NCI-H2196 treated with DMSO at 0.1 percent for 48 hours (cell line): ENCODE measurements around the gene PHF23.

Experiments
- DNase-seq: peaks from one replicate; lab custom pipeline; 2025; ENCODE audit not compliant: unreplicated experiment; lab: John Stamatoyannopoulos, UW

PHF23 gene

DNA sequence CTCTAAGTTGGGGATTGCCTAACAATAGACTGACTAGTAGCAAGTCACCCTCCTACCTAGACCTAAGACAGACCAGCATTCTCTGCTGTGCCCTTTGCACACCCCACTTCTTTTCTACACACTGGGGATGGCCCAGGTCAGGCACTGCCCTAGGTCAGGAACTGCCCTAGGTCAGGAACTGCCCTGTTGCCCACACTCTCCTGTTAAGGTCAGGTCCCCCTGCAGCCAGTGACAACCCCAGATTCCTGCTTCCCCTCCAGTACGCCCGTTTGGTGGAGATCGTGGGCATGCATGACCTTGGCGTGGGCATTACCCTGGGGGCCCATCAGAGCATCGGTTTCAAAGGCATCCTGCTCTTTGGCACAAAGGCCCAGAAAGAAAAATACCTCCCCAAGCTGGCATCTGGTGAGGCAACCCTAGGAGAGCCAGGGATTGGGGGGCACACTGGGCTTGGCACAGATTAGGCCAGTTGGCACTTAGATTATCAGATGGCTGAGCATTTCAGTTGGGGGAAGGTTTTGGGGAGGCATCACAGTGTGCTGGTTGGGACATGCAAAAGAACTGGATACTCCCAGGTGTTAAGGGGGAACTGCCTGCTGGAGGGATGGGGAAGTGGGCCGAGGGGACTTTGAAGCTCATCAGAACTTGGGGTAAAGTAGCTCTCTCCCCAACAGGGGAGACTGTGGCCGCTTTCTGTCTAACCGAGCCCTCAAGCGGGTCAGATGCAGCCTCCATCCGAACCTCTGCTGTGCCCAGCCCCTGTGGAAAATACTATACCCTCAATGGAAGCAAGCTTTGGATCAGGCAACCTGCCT is 17.8 kb downstream of the PHF23 start:
- no peak for DNase-seq

DNA sequence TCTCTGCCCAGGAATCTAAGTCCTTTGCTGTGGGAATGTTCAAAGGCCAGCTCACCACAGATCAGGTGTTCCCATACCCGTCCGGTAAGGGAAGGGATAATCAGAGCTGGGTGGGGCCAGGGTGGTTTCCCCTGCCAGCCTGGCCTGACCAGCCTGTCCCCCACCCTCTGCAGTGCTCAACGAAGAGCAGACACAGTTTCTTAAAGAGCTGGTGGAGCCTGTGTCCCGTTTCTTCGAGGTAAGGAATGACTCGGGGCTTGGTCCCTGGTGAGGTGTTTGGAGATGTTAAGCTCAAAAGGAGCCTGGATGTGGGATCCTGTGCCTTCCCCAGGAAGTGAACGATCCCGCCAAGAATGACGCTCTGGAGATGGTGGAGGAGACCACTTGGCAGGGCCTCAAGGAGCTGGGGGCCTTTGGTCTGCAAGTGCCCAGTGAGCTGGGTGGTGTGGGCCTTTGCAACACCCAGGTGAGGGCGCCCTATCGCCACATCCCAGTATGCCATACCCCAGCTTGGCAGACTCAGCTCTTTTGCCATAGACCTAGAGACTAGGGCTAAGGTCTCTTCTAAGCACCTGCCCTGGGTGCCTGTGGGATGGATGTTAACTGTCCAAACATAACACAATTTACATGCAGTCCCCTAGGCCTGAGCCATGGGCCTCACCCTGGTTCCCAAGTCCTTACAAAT is 18.5 kb downstream of the PHF23 start:
- DNase-seq, result no peak

DNA sequence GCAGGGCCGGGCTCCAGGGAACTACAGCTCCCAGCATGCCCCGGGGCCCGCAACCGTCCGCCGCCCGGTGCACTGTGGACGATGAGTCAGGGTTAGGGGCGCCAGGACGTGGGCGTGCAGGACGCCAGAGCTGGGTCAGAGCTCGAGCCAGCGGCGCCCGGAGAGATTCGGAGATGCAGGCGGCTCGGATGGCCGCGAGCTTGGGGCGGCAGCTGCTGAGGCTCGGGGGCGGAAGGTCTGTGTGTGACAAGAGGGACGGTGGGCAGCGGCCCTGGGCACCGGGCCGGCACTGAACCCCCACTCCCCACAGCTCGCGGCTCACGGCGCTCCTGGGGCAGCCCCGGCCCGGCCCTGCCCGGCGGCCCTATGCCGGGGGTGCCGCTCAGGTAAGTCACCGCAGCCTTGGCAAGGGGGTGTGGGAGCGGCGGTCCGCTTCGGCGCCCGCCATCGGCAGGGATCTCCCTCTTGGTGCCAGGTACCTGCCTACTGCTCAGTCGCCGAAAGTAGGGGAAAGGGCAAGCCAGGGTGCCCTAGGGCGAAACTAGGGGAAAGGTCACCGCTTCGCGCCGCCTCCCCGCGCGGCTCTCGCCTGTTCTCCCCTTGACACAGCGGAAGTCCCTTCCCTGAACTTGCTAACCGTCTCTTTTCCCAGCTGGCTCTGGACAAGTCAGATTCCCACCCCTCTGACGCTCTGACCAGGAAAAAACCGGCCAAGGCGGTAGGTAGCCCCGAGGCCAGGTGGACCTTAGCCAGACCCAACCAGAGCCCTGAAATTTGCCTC is 19.3 kb downstream of the PHF23 start, which contains the start of the genes ACADVL and DLG4:
Gene ACADVL, plus strand, starts transcription at position 127 of the 781 bp plus-strand sequence. Its CDS starts 47 bp downstream, at position 174.
Gene DLG4, minus strand, starts transcription at position 25 of the 781 bp plus-strand sequence.
- DNase-seq, result no peak

DNA sequence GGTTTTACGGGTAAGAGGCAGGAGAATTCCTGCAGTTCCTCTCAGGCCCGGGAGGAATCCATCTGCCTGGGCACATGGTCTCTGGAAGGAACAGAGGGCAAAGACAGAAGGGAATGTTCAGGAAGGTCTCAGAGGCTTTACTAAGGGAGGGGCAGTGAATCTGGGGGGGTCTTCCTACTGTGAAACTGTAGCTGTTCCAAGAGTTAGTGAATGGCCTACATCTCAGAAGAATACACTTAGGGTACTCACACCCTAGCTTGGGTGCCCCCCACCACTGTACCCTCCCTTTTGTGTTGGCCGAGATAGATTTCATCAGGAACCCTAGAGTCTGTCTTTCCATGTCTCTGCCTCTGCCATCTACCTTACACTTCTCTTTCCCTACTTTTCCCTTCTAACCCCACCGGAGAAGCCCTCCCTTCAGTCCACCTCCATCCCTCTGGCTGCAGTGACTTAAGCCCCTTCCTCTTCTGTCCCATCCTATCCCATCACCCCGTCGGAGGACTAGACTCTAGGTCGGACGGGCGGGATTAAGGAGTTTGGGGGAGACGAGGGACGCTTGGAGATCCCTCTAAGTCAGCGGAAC is 19.9 kb downstream of the PHF23 start:
- no peak for DNase-seq

DNA sequence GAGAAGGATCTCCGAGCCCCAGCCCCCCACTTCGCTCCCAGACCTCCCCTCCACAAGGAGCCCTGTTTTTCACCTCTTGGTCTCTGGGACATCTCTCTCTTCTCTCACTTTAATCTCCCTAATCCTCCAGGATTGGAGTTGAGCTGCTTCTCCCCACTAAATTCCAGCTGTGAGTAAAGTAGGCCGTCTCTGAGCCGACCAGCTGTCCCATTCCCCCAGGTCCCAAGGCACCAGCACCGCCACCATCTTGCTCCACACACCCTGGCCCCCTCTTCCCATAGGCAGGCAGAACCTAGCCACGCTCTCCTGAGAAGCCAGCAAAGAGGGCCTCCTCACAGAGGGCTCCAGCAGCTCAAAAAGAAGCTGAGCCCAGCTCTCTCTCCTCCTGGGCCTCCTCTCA is 20.5 kb downstream of the PHF23 start:
- no peak for DNase-seq

DNA sequence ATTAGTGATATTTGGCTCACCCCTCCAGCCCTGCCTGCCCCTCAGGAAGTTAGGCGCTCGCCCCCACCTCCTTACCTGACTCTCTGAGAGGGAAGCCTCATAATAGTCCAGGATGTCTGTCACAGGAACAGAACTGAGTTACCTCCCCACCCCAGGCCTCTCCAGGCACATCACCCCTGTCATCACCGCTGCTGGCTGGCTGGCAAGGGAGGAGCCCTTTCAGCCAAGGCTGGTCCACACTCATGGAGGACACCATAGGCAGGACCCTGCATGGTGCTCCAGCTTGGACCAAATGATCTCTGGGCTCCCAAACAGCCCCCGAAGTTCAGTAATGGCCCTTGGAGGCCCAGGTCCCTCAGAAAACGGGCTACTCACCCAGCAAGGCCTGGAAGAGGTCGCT is 21.1 kb downstream of the PHF23 start:
- no peak for DNase-seq

DNA sequence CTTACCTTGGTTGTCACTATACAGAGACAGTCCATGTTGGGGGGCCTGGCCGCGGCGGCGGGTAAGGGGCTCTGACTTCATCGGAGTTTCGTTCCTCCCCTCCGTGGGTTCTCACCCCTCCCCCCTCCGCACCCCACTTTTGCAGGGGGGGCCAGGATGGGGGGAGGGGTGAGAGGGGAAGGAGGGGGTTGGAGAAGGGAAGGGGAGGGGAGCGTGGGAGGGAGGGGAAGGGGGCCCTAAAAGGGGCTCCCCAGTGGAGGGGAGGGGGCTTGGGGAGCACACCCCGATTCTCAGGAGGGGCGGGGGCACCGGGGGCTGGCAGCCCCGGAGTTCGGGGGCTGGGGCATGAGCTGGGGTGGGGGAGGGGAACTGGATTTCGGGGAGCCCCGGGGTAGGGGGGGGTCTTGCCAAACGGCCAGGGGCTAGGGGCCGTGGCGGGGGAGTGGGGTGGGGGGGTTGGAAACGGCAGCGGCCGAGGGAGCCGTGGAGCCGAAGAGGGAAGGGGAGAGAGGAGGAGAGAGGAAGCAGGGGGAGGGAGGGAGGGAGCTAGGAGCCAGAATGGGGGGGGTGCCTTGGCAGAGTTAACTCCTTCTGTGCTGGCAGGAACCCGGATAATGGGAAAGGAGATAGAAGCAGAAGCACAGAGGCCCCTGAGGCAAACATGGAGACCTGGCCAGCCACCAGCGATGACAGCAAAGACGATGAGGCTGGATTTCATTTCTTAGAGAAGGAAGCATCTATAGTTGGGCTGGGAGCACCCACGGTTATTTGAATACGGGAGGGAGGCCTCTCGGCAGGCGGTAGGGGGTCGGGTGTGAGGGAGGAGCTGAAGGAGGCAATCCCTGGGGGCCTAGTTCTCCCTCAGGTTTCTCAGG is 21.9 kb downstream of the PHF23 start:
- no peak for DNase-seq

DNA sequence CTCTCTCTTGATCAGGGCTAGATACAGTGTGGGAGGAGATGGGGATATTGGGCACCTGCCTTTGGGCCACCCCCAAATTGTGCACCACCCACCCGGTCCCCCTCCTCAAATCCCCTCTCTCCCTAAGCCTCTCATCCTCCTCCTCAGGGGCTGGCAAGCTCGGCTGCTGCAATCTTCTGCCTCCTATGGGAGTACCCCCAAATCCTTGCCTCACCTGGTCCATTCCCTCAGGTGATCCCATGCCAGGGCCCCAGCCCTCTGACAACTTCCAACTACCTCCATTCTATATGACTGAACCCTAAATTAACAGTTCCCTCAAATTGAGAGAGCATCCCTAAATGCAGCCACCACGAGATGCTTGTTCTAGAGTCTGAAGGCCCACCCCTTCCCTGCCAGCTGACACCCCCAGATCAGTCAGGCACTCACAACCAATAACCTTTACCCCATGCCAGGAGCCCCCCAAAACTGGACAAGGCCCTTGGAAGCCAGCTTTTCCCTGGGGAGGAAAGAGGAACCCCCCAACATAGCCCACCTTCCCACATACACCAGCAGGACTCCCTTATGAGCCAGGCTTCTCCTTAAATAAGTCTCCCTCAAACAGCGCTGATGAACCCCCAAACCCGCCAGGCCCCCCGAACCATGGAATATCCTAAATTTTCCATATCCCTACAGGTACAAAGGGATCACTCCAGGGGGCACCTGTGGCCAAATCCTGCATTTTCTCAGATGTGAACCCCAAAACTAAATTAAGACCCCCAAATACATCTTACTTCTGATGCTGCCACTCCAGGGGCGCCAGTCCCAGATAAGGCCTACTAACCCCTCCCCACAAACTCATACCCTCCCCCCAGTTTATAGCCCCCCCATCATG is 22.8 kb downstream of the PHF23 start:
- DNase-seq, result no peak

DNA sequence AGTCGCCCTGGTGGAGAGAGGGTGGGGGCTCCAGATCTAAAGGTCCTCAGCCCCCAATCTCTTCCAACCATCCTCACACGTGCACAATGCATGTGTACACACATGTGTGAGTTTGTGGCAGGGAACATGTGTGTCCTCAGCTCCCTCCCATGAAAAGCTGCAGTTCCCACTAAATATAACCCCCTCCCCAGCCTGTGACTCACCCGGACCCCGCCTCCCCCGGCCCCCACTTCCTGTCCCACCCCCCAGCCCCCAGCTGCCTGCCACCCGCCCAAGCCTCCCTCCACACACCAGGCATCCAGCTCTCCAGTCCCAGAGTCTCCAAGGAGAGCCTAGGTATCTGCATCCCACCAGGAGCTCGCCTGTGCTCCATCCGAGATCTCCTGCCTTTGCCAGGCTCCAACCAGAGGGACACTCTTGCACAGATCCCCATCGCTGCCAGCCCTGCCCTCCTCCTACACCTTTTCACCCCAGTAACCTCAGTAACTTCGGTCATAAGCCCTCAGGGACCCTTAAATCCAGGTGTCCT is 23.5 kb downstream of the PHF23 start:
- DNase-seq, result no peak

DNA sequence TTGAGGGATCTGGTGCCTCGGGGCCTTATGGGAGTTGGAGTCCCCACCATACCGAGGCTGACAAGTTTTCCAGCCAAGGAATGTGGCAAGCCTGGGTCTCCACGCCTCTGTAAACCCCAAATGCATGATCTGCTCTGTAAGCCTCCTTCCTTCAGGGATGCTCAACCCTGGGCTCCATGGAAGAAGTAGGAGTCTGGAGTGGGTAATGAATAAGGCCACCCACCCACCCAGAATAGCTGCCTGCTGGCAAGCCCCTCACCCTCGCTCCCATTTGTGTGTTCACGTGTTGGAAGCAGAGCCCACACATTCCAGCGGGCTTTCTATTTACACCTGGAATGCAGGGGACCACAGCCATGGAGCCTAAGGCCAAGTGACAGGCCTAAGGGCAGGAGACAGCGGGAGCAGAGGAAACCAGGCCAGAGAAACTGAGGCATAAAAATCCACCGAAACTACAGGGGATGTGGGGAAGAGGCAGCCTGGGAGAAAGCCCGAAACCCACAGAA is 24.1 kb downstream of the PHF23 start:
- no peak for DNase-seq

DNA sequence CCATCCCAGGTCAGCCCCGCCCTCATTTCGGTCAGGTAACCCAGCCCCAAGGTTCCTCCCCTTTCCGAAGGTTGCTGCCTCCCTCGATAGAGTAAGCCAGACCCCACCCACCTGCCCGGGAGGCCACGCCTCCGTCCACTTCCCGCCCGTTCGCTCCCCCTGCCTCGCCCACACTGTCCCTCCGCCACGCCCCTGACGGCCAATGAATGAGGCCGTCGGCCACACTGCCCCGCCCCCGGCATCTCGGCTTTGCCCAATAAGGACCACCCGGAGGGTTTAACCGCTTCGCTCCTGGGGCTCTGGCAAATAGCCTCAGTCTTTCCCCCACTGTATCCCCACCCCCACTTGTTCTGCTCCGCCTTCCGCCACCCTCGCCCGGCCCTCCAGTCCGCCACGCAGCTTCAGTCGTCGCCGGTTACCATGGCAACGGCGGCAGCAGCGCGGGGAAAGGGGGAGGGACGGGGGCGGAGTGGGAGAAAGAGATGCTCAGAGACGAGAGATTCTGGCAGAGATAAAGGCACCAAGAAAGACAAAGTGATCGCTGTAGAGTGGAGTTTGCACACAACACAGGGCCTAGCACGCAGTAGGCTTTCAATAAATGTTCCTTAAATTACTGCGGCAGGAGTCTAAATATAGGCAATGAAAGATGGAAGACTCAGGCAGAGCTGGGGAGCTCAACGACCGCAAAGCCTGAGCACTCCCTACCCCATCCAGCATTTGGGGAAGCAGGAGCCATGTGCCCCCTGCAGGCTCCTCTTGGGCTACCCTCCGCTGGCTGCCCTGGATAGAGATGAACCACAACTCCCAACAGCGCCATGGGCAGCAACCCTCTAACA is 24.7 kb downstream of the PHF23 start:
- peak; percentile 89 for DNase-seq

DNA sequence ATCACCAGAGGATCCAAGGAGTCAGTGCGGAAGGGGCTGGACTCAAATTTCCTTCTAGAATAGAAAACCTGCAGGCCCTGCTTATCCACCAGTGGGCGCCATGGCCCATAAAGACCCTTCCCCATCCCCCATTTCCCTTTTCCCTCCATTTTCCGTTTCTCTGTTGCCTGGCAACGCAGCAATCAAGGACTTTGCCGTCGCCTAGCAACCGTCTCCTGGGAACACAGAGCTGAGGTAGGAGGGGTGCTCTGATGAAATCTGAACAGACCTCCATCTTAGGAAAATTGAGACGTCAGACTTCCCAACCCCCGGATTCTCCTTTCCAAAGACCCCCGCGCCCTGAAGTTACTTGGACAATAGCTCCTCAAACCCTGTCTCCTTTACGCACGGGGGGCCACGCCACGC is 25.4 kb downstream of the PHF23 start:
- DNase-seq, result peak; percentile 79

DNA sequence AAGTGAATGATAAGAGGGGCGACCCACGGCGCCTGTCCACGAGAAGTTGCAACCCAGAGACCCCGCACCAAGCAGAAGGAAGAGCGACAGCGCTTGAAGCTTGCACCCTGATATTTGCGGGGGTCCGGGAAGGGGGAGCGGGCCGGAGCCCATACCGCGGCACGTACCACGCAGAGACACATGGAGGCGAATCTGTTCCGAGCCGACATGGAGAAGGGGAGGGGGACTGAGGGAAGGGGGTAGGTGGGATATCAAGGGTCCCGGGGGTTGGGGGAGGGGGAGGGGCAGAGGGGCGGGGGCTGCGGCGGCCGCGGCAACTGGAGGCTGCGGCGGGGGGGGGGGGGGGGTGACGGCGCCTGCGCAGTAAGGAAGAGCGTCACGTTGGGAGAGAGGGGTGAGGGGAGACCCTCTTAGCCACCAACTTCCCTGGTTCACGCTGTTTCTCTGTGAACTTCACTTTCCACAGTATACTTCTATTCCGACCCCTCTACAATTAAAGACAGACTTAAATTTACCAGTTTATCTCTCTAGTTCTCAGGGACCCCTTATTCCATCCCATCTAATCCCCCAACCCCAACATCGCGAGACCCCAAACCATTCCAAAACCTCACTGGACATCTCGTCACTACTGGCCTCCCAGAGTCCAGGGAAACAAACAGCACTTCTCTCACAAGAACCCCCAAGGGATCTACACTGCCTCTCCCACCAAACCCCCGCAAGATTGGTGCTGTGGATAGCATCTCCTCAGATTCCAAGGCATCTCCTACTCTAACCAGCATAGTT is 27.6 kb downstream of the PHF23 start:
- no peak for DNase-seq

DNA sequence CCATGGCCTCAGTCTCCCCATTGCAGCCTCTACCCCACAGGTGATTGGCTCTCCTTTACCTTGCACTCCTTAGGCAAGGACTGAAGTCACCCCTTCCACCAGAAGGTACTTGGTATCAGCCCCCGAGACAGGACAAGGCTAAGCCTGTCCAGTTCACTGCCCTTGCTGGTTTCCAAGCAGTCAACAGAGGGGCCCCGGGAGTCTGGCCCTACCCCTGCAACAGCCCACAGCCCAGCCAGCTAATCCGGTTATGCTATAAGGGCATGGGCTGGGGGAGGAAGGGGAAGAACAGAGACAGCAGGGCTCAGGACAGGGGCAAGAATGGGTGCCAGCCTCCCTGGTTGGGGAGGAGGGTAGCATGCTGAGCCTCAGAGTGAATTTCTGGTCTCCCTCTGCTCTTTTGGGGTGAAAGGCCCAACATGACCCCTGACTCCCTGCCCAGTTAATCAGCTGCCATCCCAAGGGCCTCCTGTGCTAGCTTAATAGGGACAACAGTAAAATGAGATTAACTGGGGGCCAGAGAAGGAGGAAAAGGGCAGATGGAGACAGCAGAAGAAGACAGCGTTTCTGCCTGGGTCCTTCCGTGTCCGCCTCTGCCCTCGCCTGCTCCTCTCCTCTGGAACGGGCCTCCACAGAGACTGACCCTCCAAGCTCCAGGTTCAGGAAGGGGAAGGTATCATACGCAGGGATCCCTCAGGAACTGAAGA is 30.4 kb downstream of the PHF23 start:
- no peak for DNase-seq

DNA sequence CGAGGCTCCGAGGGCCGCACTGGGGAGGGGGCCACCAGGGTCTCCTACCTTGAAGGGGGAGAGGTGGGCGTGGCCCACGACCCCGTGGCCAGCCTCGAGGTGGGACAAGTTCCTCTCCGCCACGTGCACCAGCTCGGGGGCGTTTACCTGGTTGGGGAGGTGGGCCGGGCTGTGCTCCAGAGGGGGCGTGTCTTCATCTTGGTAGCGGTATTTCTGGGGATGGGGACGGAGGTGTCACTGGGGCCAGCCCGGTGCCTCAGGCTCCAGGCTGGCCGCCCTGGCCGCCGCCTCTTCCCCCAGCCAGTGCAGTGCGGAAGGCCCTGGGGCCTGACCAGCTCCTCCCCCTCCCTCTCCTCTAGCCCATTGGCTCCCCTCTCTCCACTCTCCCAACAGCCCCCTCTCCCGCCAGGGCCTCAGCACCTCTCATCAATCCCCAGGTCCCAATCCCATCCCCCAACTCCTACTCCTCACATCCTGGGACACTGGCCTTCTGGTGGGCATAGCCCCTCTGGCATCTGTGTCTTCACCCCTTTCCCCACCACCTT is 31.2 kb downstream of the PHF23 start:
- DNase-seq, result no peak
